HepG2 (cell line): Measurements from ENCODE around the gene TLDC2. TPM values are rescaled to one million over a fixed set of nuclear protein-coding genes. Genes with fewer than 3 reads are reported as not detected.
A peak's percentile ranks its signal among the peaks of the same experiment; 100 is the strongest.

ENCODE experiments used
- BRD4 ChIP-seq: sonication (generic); formaldehyde crosslinking; IDR thresholded peaks from 2 replicates; pipeline ENCODE4 v1.4.0; 2020; ENCODE audit warnings: missing genetic modification reagents
- FOSL1 ChIP-seq: sonication (generic); formaldehyde crosslinking; IDR thresholded peaks from 2 replicates; pipeline ENCODE4 v1.9.0; 2021; ENCODE audit warnings: missing genetic modification reagents, borderline replicate concordance
- HMG20A ChIP-seq: IDR thresholded peaks from 2 replicates; pipeline ENCODE4 v1.6.1; 2016; ENCODE audit warnings: borderline replicate concordance
- JARID2 ChIP-seq: sonication (generic); formaldehyde crosslinking; IDR thresholded peaks from 2 replicates; pipeline ENCODE4 v1.8.1; 2023; ENCODE audit warnings: missing genetic modification reagents, inconsistent platforms; ENCODE audit not compliant: insufficient replicate concordance
- KLF9 ChIP-seq: IDR thresholded peaks from 2 replicates; pipeline ENCODE4 v1.6.1; 2016; ENCODE audit warnings: low read depth
- LCORL ChIP-seq, 2 experiments: fragments of 450-650 bp in 1 of 2; sonication (generic) in 1 of 2; formaldehyde crosslinking in 1 of 2; IDR thresholded peaks; 2 replicates each; pipeline versions ENCODE4 v1.5.0 to v1.6.1; 2017 to 2020; ENCODE audit warnings: antibody characterized with exemption in 1 of 2, missing genetic modification reagents in 1 of 2
- PATZ1 ChIP-seq: sonication (generic); formaldehyde crosslinking; IDR thresholded peaks from 2 replicates; pipeline ENCODE4 v1.4.0; 2020; ENCODE audit warnings: missing genetic modification reagents
- PHF21A ChIP-seq: sonication (generic); formaldehyde crosslinking; IDR thresholded peaks from 2 replicates; pipeline ENCODE4 v1.5.0; 2020; ENCODE audit warnings: mild to moderate bottlenecking, missing genetic modification reagents
- POLR2AphosphoS5 ChIP-seq: IDR thresholded peaks from 2 replicates; pipeline ENCODE4 v1.6.1; 2012; ENCODE audit warnings: low read depth, low read length
- RXRB ChIP-seq: IDR thresholded peaks from 2 replicates; pipeline ENCODE4 v1.6.1; 2016; ENCODE audit warnings: borderline replicate concordance, missing genetic modification reagents, missing compliant biosample characterization
- SMAD9 ChIP-seq: sonication (generic); formaldehyde crosslinking; IDR thresholded peaks from 2 replicates; pipeline ENCODE4 v1.5.1; 2020; ENCODE audit warnings: mild to moderate bottlenecking, missing genetic modification reagents
- SMC3 ChIP-seq: IDR thresholded peaks from 2 replicates; pipeline ENCODE4 v1.6.1; 2011; ENCODE audit warnings: low read length, improper control_type of control experiment
- SRSF4 ChIP-seq: fragments of 200-400 bp; formaldehyde crosslinking; IDR thresholded peaks from one replicate; pipeline ENCODE4 v1.6.1; 2018; ENCODE audit warnings: mild to moderate bottlenecking, low read depth, low read length, moderate library complexity; ENCODE audit not compliant: poor library complexity, severe bottlenecking
- U2AF2 ChIP-seq: fragments of 200-400 bp; formaldehyde crosslinking; IDR thresholded peaks from 2 replicates; pipeline ENCODE4 v1.6.1; 2017; ENCODE audit warnings: low read depth, mild to moderate bottlenecking, low read length
- ZNF143 ChIP-seq: sonication (generic); formaldehyde crosslinking; IDR thresholded peaks from 2 replicates; pipeline ENCODE4 v1.4.0; 2020; ENCODE audit warnings: missing genetic modification reagents
- ZNF256 ChIP-seq: sonication (generic); formaldehyde crosslinking; conservative IDR thresholded peaks from 2 replicates; pipeline ENCODE4 v1.4.0; 2020; ENCODE audit warnings: missing genetic modification reagents
- ZNF775 ChIP-seq: sonication (generic); formaldehyde crosslinking; IDR thresholded peaks from 2 replicates; pipeline ENCODE4 v1.4.0; 2020; ENCODE audit warnings: missing genetic modification reagents, mild to moderate bottlenecking, moderate library complexity, borderline replicate concordance
- ZSCAN25 ChIP-seq: sonication (generic); formaldehyde crosslinking; IDR thresholded peaks from 2 replicates; pipeline ENCODE4 v1.8.0; 2022; ENCODE audit warnings: mild to moderate bottlenecking, missing genetic modification reagents
- polyA plus RNA-seq, 8 experiments: library from polyadenylated mRNA; depleted of rRNA in 3 of 8; stranded (reverse) in 7 of 8; unstranded in 1 of 8; fragments of >200 nt; fragmentation: Illumina TruSeq in 4 of 8; extraction: Trizol in 4 of 8; gene quantifications; 2 replicates each; pipeline versions ENCODE4 v1.2.1 to v1.2.3, GENCODE V29; 2011 to 2016; ENCODE audit warnings: low read depth in 4 of 8, missing spikeins in 1 of 8, mixed read lengths in 1 of 8; ENCODE audit not compliant: insufficient read depth in 1 of 8
- total RNA-seq, 5 experiments: library from RNA; depleted of rRNA; stranded (reverse); fragments of >200 nt; fragmentation: Illumina TruSeq; extraction: Trizol; gene quantifications; 2 replicates each; pipeline ENCODE4 v1.2.3, GENCODE V29; 2016; ENCODE audit warnings: low read depth in 1 of 5
- TF ChIP-seq, protein P1 (sequence below): sonication (generic); formaldehyde crosslinking; IDR thresholded peaks from 2 replicates; pipeline ENCODE4 v1.4.0; 2020; ENCODE audit warnings: missing genetic modification reagents, borderline replicate concordance
- TF ChIP-seq, protein P2 (sequence below): sonication (generic); formaldehyde crosslinking; IDR thresholded peaks from 2 replicates; pipeline ENCODE4 v1.5.1; 2020; ENCODE audit warnings: mild to moderate bottlenecking, missing genetic modification reagents, borderline replicate concordance
- TF ChIP-seq, protein P3 (sequence below): sonication (generic); formaldehyde crosslinking; IDR thresholded peaks from 2 replicates; pipeline ENCODE4 v1.5.1; 2020; ENCODE audit warnings: mild to moderate bottlenecking, moderate library complexity, missing genetic modification reagents

The TLDC2 gene
- total and polyA plus RNA-seq, 2 of the 13 experiments (the other 11 are each of a cell fraction or from before 2014, with no cell fraction given): 1.5 to 1.6 TPM

GRCh38 chr20:36886859-36887751 lies 11.2 kb downstream of the TLDC2 start (continued):
- TF ChIP-seq, protein P1, sequence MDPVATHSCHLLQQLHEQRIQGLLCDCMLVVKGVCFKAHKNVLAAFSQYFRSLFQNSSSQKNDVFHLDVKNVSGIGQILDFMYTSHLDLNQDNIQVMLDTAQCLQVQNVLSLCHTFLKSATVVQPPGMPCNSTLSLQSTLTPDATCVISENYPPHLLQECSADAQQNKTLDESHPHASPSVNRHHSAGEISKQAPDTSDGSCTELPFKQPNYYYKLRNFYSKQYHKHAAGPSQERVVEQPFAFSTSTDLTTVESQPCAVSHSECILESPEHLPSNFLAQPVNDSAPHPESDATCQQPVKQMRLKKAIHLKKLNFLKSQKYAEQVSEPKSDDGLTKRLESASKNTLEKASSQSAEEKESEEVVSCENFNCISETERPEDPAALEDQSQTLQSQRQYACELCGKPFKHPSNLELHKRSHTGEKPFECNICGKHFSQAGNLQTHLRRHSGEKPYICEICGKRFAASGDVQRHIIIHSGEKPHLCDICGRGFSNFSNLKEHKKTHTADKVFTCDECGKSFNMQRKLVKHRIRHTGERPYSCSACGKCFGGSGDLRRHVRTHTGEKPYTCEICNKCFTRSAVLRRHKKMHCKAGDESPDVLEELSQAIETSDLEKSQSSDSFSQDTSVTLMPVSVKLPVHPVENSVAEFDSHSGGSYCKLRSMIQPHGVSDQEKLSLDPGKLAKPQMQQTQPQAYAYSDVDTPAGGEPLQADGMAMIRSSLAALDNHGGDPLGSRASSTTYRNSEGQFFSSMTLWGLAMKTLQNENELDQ (CRISPR knock-in tag): no peak
- no peak for TF ChIP-seq U2AF2
- no peak for TF ChIP-seq ZNF775 (CRISPR knock-in tag)
- TF ChIP-seq RXRB (CRISPR knock-in tag): peak; percentile 43; the same call in 1 of the 2 replicates
- TF ChIP-seq HMG20A (CRISPR knock-in tag): 0 out of 2 replicates have a peak, but pooled peaks have one; percentile 15
- no peak for TF ChIP-seq SRSF4
- TF ChIP-seq ZSCAN25 (CRISPR knock-in tag): no peak
- no peak for TF ChIP-seq JARID2 (CRISPR knock-in tag)
- no peak for TF ChIP-seq LCORL (IDR thresholded peaks at IDR 0.05)
- peak; percentile 80 for TF ChIP-seq LCORL (CRISPR knock-in tag; IDR thresholded peaks at IDR 0.05)
- TF ChIP-seq BRD4: no peak
- TF ChIP-seq FOSL1 (CRISPR knock-in tag): no peak
- TF ChIP-seq PHF21A (CRISPR knock-in tag): peak; percentile 51; the same call in 1 of the 2 replicates
- peak; percentile 92 for TF ChIP-seq SMC3
- TF ChIP-seq, protein P2, sequence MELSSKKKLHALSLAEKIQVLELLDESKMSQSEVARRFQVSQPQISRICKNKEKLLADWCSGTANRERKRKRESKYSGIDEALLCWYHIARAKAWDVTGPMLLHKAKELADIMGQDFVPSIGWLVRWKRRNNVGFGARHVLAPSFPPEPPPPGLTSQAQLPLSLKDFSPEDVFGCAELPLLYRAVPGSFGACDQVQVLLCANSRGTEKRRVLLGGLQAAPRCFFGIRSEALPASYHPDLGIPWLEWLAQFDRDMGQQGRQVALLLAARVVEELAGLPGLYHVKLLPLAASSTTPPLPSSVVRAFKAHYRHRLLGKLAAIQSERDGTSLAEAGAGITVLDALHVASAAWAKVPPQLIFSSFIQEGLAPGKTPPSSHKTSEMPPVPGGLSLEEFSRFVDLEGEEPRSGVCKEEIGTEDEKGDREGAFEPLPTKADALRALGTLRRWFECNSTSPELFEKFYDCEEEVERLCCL (CRISPR knock-in tag): no peak
- TF ChIP-seq PATZ1 (CRISPR knock-in tag): peak; percentile 62
- TF ChIP-seq, protein P3, sequence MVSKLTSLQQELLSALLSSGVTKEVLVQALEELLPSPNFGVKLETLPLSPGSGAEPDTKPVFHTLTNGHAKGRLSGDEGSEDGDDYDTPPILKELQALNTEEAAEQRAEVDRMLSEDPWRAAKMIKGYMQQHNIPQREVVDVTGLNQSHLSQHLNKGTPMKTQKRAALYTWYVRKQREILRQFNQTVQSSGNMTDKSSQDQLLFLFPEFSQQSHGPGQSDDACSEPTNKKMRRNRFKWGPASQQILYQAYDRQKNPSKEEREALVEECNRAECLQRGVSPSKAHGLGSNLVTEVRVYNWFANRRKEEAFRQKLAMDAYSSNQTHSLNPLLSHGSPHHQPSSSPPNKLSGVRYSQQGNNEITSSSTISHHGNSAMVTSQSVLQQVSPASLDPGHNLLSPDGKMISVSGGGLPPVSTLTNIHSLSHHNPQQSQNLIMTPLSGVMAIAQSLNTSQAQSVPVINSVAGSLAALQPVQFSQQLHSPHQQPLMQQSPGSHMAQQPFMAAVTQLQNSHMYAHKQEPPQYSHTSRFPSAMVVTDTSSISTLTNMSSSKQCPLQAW (CRISPR knock-in tag): peak; percentile 83; the same call in 1 of the 2 replicates
- TF ChIP-seq SMAD9 (CRISPR knock-in tag): peak; percentile 88; the same call in 1 of the 2 replicates
- TF ChIP-seq KLF9 (CRISPR knock-in tag): 0 out of 2 replicates have a peak, but pooled peaks have one; percentile 39
- no peak for TF ChIP-seq POLR2AphosphoS5
- no peak for TF ChIP-seq ZNF143 (CRISPR knock-in tag)
- TF ChIP-seq ZNF256 (CRISPR knock-in tag): no peak
